SH-SY5Y (cell line): ENCODE data around the gene MIEF2.

Source experiments
- GATA2 ChIP-seq: IDR thresholded peaks from 2 replicates; pipeline ENCODE4 v1.6.1; 2011; ENCODE audit warnings: mild to moderate bottlenecking, low read depth, low read length
- GATA3 ChIP-seq: IDR thresholded peaks from 2 replicates; pipeline ENCODE4 v1.6.1; 2011; ENCODE audit warnings: low read depth, mild to moderate bottlenecking, low read length, moderate library complexity

Gene MIEF2

GRCh38 chr17:18280766-18281371 is 20.4 kb downstream of the MIEF2 start:
- TF ChIP-seq GATA2 = no peak
- no peak for TF ChIP-seq GATA3

- TF ChIP-seq GATA3 (no peak), GATA2 (no peak)
These were observed 21.3 kb downstream of the MIEF2 start for GRCh38 chr17:18281788-18282187.

- TF ChIP-seq GATA2 (no peak), GATA3 (no peak)
These were observed 24.8 kb downstream of the MIEF2 start for GRCh38 chr17:18285296-18285695.

GRCh38 chr17:18291718-18292540 is 31.5 kb downstream of the MIEF2 start:
- TF ChIP-seq GATA3 = no peak
- no peak for TF ChIP-seq GATA2

GRCh38 chr17:18300725-18301480 is 40.4 kb downstream of the MIEF2 start:
- TF ChIP-seq GATA3 (no peak), GATA2 (no peak)

GRCh38 chr17:18309202-18309601 is 48.7 kb downstream of the MIEF2 start:
- TF ChIP-seq GATA2 = no peak
- TF ChIP-seq GATA3 = no peak

GRCh38 chr17:18314059-18314730 is 53.7 kb downstream of the MIEF2 start:
- TF ChIP-seq GATA2 = 0 out of 2 replicates have a peak, but pooled peaks have one; percentile 4
- TF ChIP-seq GATA3 = no peak

GRCh38 chr17:18314731-18315561 is 54.5 kb downstream of the MIEF2 start, which contains the start of the genes SMCR8 and TOP3A:
Gene SMCR8, plus strand, starts transcription at chr17:18315293. Its CDS starts 497 bp downstream, at chr17:18315790.
Gene TOP3A, minus strand, starts transcription at chr17:18314994. Its CDS starts 216 bp downstream, at chr17:18314778.
- peak; percentile 29; the same call in 1 of the 2 replicates for TF ChIP-seq GATA2
- no peak for TF ChIP-seq GATA3

GRCh38 chr17:18315562-18315922 is 55.1 kb downstream of the MIEF2 start:
- TF ChIP-seq GATA3 (no peak), GATA2 (no peak)

- TF ChIP-seq GATA2 (no peak), GATA3 (no peak)
These were observed 55.5 kb downstream of the MIEF2 start for GRCh38 chr17:18315961-18316360.
